Glutamatergic neuron (in vitro differentiated cells): Measurements from ENCODE around the gene PDE7B. TPM values are rescaled to one million over a fixed set of nuclear protein-coding genes. Genes with fewer than 3 reads are reported as not detected.

ENCODE experiments used
- DNase-seq: peaks from one replicate; pipeline ENCODE4 v3.0.0; 2022
- H3K27ac Mint-ChIP-seq: one replicate; pipeline ENCODE4 v1.8.0; 2020; ENCODE audit warnings: mild to moderate bottlenecking, mixed read lengths, inconsistent platforms; ENCODE audit not compliant: unreplicated experiment
- H3K27me3 Mint-ChIP-seq: one replicate; pipeline ENCODE4 v1.8.0; 2020; ENCODE audit warnings: mild to moderate bottlenecking, moderate library complexity, mixed read lengths, inconsistent platforms; ENCODE audit not compliant: unreplicated experiment
- H3K36me3 Mint-ChIP-seq: one replicate; pipeline ENCODE4 v1.8.0; 2020; ENCODE audit warnings: mild to moderate bottlenecking, mixed read lengths, inconsistent platforms; ENCODE audit not compliant: unreplicated experiment
- H3K4me1 Mint-ChIP-seq: one replicate; pipeline ENCODE4 v1.8.0; 2020; ENCODE audit warnings: mild to moderate bottlenecking, low read depth, mixed read lengths, inconsistent platforms; ENCODE audit not compliant: unreplicated experiment
- H3K4me3 Mint-ChIP-seq: one replicate; pipeline ENCODE4 v1.8.0; 2020; ENCODE audit warnings: mild to moderate bottlenecking, mixed read lengths, inconsistent platforms; ENCODE audit not compliant: unreplicated experiment
- H3K9me3 Mint-ChIP-seq: one replicate; pipeline ENCODE4 v1.8.0; 2020; ENCODE audit warnings: mild to moderate bottlenecking, moderate library complexity, mixed read lengths, inconsistent platforms; ENCODE audit not compliant: unreplicated experiment
- CTCF ChIP-seq: fragments of 200-600 bp; sonication (generic); IDR thresholded peaks from one replicate; pipeline ENCODE4 v1.5.0; 2021; ENCODE audit not compliant: partially characterized antibody, unreplicated experiment
- total RNA-seq: library from RNA; stranded (reverse); fragmentation: NEBNext Ultra II Directional; extraction: Animal tissue kit (Norgen Biotek cat#: 25700); gene quantifications from one replicate; pipeline ENCODE4 v1.2.1, GENCODE V29; 2021; ENCODE audit not compliant: unreplicated experiment

PDE7B gene
- total RNA-seq, 1 donor from 2014 or later: not detected

GRCh38 chr6:135972150-135972549 lies 120.6 kb downstream of the PDE7B start:
- H3K36me3 Mint-ChIP-seq: no peaks in the 10 kb centered on the region
- H3K27ac Mint-ChIP-seq: no peak overlapping the region
- H3K27me3 Mint-ChIP-seq: peaks cover 3% of the 10 kb centered on the region
- no peak for TF ChIP-seq CTCF
- no peak overlapping the region for H3K4me3 Mint-ChIP-seq
- no peaks in the 10 kb centered on the region for H3K4me1 Mint-ChIP-seq
- no peak for DNase-seq
- H3K9me3 Mint-ChIP-seq: peaks cover 1% of the 10 kb centered on the region

GRCh38 chr6:135972586-135972985 lies 121.1 kb downstream of the PDE7B start:
- no peak for DNase-seq
- H3K9me3 Mint-ChIP-seq: peaks cover 1% of the 10 kb centered on the region
- no peak overlapping the region for H3K4me3 Mint-ChIP-seq
- H3K36me3 Mint-ChIP-seq: no peaks in the 10 kb centered on the region
- no peak for TF ChIP-seq CTCF
- peaks cover 3% of the 10 kb centered on the region for H3K27me3 Mint-ChIP-seq
- no peak overlapping the region for H3K27ac Mint-ChIP-seq
- no peaks in the 10 kb centered on the region for H3K4me1 Mint-ChIP-seq

GRCh38 chr6:135974426-135974825 lies 122.9 kb downstream of the PDE7B start:
- H3K36me3 Mint-ChIP-seq: no peaks in the 10 kb centered on the region
- TF ChIP-seq CTCF: no peak
- no peak for DNase-seq
- H3K27ac Mint-ChIP-seq: no peak overlapping the region
- H3K27me3 Mint-ChIP-seq: peaks cover 3% of the 10 kb centered on the region
- no peak overlapping the region for H3K4me3 Mint-ChIP-seq
- peaks cover 1% of the 10 kb centered on the region for H3K9me3 Mint-ChIP-seq
- no peaks in the 10 kb centered on the region for H3K4me1 Mint-ChIP-seq

- Mint-ChIP-seq H3K27ac (no peak overlapping the region), H3K4me1 (no peaks in the 10 kb centered on the region), H3K36me3 (no peaks in the 10 kb centered on the region), H3K9me3 (no peaks in the 10 kb centered on the region), H3K4me3 (no peak overlapping the region), H3K27me3 (no peaks in the 10 kb centered on the region)
- TF ChIP-seq CTCF: no peak
- DNase-seq: no peak
Observed at GRCh38 chr6:135976585-135976984, 125.1 kb downstream of the PDE7B start.

- H3K27ac Mint-ChIP-seq: no peak overlapping the region
Observed at GRCh38 chr6:135983093-135983492, 131.6 kb downstream of the PDE7B start.

More at GRCh38 chr6:135983093-135983492, 131.6 kb downstream of the PDE7B start:
- Mint-ChIP-seq H3K36me3 (no peaks in the 10 kb centered on the region), H3K9me3 (no peaks in the 10 kb centered on the region), H3K4me1 (peaks cover 20% of the 10 kb centered on the region), H3K4me3 (no peak overlapping the region), H3K27me3 (no peaks in the 10 kb centered on the region)
- no peak for TF ChIP-seq CTCF
- DNase-seq: no peak
